DOHH2 (cell line): ENCODE measurements around the gene EPHB1.

ENCODE experiments used
- CTCF ChIP-seq: fragments of 200-600 bp; sonication (generic); IDR thresholded peaks from one replicate; pipeline ENCODE4 v1.5.1; 2014; ENCODE audit warnings: antibody characterized with exemption, mild to moderate bottlenecking, low read depth, low read length; ENCODE audit not compliant: poor library complexity, severe bottlenecking
- EZH2phosphoT487 ChIP-seq: fragments of 200-600 bp; sonication (generic); IDR thresholded peaks from 2 replicates; pipeline ENCODE4 v1.6.1; 2017; ENCODE audit warnings: borderline replicate concordance, mild to moderate bottlenecking, antibody characterized with exemption, low read length, moderate library complexity, mixed read lengths

GRCh38 chr3:134797741-134798451 lies 2.8 kb downstream of the EPHB1 start:
- TF ChIP-seq CTCF (no peak), EZH2phosphoT487 (no peak)
